ENCODE results near the gene KCNT1.

KCNT1 gene

DNA sequence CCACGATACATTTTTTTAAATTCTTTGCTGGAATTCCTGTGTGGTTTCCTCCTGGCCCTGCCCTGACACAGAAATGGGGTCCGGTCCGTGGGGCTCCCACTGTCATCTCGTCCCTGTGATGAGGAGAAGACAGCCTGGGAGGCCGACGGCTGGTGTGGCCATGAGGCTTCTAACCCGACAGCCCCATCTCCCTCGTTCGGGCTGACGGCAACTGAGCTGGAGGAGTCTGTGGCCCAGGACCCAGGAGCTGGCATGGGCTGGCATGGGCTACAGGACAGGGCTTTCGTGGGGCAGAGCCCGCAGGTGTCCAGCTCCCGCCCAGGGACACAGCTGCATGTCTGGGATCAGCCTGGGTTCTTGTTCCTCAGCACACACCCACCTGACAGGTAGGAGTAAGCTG is 25.1 kb upstream of the KCNT1 start:
- TF ChIP-seq SIN3A (IDR thresholded peaks at IDR 0.05; ENCODE audit: borderline replicate concordance, insufficient read depth, low read length) (no peak), FOXP2 (optimal IDR thresholded peaks at IDR 0.05; ENCODE audit: borderline replicate concordance, extremely low read depth, extremely low read length, insufficient read depth) (no peak), POLR2AphosphoS5 (IDR thresholded peaks at IDR 0.05; ENCODE audit: low read depth, low read length) (no peak), TAF1 (IDR thresholded peaks at IDR 0.05; ENCODE audit: borderline replicate concordance, insufficient read depth, low read length) (no peak)
- TF ChIP-seq, protein P1, sequence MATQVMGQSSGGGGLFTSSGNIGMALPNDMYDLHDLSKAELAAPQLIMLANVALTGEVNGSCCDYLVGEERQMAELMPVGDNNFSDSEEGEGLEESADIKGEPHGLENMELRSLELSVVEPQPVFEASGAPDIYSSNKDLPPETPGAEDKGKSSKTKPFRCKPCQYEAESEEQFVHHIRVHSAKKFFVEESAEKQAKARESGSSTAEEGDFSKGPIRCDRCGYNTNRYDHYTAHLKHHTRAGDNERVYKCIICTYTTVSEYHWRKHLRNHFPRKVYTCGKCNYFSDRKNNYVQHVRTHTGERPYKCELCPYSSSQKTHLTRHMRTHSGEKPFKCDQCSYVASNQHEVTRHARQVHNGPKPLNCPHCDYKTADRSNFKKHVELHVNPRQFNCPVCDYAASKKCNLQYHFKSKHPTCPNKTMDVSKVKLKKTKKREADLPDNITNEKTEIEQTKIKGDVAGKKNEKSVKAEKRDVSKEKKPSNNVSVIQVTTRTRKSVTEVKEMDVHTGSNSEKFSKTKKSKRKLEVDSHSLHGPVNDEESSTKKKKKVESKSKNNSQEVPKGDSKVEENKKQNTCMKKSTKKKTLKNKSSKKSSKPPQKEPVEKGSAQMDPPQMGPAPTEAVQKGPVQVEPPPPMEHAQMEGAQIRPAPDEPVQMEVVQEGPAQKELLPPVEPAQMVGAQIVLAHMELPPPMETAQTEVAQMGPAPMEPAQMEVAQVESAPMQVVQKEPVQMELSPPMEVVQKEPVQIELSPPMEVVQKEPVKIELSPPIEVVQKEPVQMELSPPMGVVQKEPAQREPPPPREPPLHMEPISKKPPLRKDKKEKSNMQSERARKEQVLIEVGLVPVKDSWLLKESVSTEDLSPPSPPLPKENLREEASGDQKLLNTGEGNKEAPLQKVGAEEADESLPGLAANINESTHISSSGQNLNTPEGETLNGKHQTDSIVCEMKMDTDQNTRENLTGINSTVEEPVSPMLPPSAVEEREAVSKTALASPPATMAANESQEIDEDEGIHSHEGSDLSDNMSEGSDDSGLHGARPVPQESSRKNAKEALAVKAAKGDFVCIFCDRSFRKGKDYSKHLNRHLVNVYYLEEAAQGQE (IDR thresholded peaks at IDR 0.05; ENCODE audit: insufficient read depth in 1 of 2, low read depth in 2 of 2, low read length in 2 of 2), result no peak

DNA sequence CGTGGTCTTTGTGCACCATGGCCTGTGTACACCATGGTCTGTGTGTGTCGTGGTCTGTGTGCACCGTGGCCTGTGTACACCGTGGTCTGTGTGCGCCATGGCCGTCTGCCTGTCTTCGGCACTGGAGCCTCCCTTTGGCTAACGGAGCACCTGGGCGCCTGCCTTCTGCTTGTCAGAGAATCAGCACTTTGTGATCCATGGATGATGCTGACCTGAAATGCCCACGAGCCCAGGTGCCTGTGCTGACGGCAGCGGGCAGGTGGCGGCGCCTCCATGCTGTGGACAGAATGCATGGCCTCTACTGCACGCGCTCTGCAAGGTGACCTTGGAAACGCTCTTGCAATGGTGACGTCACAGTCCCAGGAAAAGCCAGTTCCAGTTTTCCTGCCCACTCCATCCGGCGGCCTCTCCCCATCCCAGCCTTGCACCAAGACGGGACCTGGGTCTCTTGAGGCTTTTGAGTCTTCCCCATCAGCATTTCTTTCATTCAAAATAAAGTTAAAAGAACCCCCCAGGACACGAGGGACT is 24.3 kb upstream of the KCNT1 start:
- TF ChIP-seq TAF1 (IDR thresholded peaks at IDR 0.05; ENCODE audit: borderline replicate concordance, insufficient read depth, low read length) (no peak), SIN3A (IDR thresholded peaks at IDR 0.05; ENCODE audit: borderline replicate concordance, insufficient read depth, low read length) (no peak), FOXP2 (optimal IDR thresholded peaks at IDR 0.05; ENCODE audit: borderline replicate concordance, extremely low read depth, extremely low read length, insufficient read depth) (no peak), POLR2AphosphoS5 (IDR thresholded peaks at IDR 0.05; ENCODE audit: low read depth, low read length) (no peak)
- TF ChIP-seq, protein P1 (IDR thresholded peaks at IDR 0.05; ENCODE audit: insufficient read depth in 1 of 2, low read depth in 2 of 2, low read length in 2 of 2), result no peak

DNA sequence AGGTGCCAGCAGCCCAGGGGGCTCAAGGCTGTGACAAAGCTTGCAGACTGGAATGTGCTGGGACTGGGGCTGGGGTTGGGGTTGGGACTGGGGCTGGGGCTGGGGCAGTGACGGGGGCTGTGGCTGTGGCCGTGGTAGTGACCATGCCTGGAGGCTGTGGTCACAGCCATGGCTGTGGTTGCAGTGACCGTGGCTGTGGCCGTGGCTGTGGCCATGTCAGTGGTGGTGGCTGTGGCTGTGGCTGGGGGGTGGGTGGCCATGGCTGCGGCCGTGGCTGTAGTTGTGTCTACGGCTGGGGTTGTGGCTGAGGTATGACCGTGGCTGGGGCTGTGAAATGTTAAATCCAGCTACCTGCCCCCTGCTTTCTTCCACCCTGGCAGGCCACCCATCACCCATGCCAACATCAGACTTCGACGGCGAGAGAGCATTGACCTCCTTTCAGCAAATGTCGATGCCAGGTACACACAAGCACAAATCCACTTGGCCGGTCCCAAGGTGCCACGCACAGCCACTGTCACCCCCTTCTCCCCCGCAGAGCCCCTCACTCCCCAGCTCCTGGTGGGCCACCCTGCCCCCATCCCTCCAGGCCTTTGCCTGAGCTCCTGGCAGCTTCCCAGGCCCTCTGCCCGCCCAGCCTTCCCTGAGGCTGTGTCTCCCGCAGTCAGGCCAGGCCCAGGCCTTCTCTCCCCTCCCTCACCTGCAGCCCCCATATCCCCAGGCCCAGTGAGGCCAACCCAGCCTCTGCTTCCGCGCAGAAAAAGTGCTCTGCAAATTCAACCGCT is 23.6 kb upstream of the KCNT1 start:
- TF ChIP-seq, protein P1 (IDR thresholded peaks at IDR 0.05; ENCODE audit: insufficient read depth in 1 of 2, low read depth in 2 of 2, low read length in 2 of 2), result no peak
- TF ChIP-seq SIN3A (IDR thresholded peaks at IDR 0.05; ENCODE audit: borderline replicate concordance, insufficient read depth, low read length), result no peak
- TF ChIP-seq FOXP2 (optimal IDR thresholded peaks at IDR 0.05; ENCODE audit: borderline replicate concordance, extremely low read depth, extremely low read length, insufficient read depth), result no peak

DNA sequence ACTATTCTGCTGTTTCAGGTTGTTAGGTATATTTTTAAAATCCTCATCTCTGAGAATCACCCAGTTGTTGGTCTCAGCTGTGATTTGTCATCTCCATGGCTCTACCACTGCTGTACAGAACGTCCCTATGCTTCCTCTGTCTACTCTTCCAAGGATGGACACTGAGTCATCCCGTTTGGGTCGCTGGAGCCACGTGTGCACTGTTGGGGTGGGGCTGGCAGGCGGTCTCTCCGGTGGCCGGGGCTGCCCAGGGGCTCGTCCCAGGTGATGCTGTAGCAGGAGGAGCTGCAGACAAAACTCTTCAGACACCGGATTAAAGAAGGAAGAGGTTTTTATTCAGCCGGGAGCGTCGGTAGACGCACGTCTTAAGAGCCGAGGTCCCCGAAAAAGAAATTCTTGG is 21.9 kb upstream of the KCNT1 start:
- TF ChIP-seq POLR2AphosphoS5 (IDR thresholded peaks at IDR 0.05; ENCODE audit: low read depth, low read length), result no peak

DNA sequence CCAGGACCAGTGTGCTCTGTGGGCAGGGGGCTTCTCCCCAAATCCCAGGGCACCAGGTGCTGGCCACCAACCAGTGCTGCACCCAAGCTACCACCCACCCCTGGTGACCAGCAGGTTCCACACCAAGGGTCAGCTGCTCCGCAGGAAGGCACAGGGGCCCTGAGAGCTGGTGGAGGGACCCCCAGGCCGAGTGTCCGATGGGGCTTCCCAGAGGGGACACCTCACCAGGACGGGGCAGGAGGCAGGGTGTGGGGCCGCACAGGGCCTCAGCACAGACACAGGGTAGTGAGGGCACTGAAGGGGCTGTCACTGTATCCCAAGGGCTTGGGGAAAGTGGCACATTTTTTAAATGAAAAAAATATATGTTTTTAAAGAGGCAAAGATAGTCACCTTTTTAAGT is 20.8 kb upstream of the KCNT1 start:
- TF ChIP-seq SIN3A (IDR thresholded peaks at IDR 0.05; ENCODE audit: borderline replicate concordance, insufficient read depth, low read length) (no peak), TAF1 (IDR thresholded peaks at IDR 0.05; ENCODE audit: borderline replicate concordance, insufficient read depth, low read length) (no peak), POLR2AphosphoS5 (IDR thresholded peaks at IDR 0.05; ENCODE audit: low read depth, low read length) (no peak), FOXP2 (optimal IDR thresholded peaks at IDR 0.05; ENCODE audit: borderline replicate concordance, extremely low read depth, extremely low read length, insufficient read depth) (no peak)
- TF ChIP-seq, protein P1 (IDR thresholded peaks at IDR 0.05; ENCODE audit: insufficient read depth in 1 of 2, low read depth in 2 of 2, low read length in 2 of 2), result no peak

All from PFSK-1 (cell line).